Placental pericyte (primary cell): ENCODE measurements around the gene COL9A3. TPM values are rescaled to one million over a fixed set of nuclear protein-coding genes. Genes with fewer than 3 reads are reported as not detected.

Source experiments
- small RNA-seq: library from RNA; depleted of rRNA; stranded (forward); fragments of <200 nt; gene quantifications from one replicate; pipeline ENCODE3, GENCODE V24; 2012; ENCODE audit warnings: low replicate concordance
- total RNA-seq: library from RNA; depleted of rRNA; stranded (reverse); fragments of >200 nt; gene quantifications from 2 replicates; pipeline ENCODE4 v1.2.3, GENCODE V29; 2012

COL9A3 gene
- 0.43 TPM in 1 of 2 replicates, not detected in the other for total RNA-seq

GRCh38 chr20:62816884-62817873 lies at the start of gene COL9A3:
Gene COL9A3 (plus strand): TSS chr20:62817050. CDS start chr20:62817065, 15 bp downstream.

GRCh38 chr20:62804627-62805154 lies 12.2 kb upstream of the COL9A3 start, which contains the start of gene OGFR:
Gene OGFR (plus strand): TSS chr20:62804835. CDS start chr20:62804860, 25 bp downstream.

GRCh38 chr20:62861726-62862336 lies 45.0 kb downstream of the COL9A3 start, which contains the start of gene TCFL5:
Gene TCFL5 (minus strand): TSS chr20:62861822. CDS start chr20:62861670, 152 bp downstream.

Small RNA genes lying within 50 kb of the gene (small RNA-seq; reads per million reads assigned to genes)
- gene DPH3P1, result not detected

Other genes with a start within 250 kb of the COL9A3 start
- gene SLCO4A1, start 174.5 kb upstream of the COL9A3 start, total RNA-seq, result 0.44 and 6.6 TPM in 2 replicates
- 0.22 and 29.8 TPM in 2 replicates for gene NTSR1, start 108.2 kb upstream of the COL9A3 start, total RNA-seq
- gene MRGBP, start 20.6 kb upstream of the COL9A3 start, total RNA-seq, result 16.4 and 34.2 TPM in 2 replicates
- 55.6 and 66.1 TPM in 2 replicates for gene OGFR, start 12.2 kb upstream of the COL9A3 start, total RNA-seq
- gene TCFL5, start 44.8 kb downstream of the COL9A3 start, total RNA-seq, result 8.3 and 17.5 TPM in 2 replicates
- 42.7 and 53.8 TPM in 2 replicates for gene DIDO1, start 109.5 kb downstream of the COL9A3 start, total RNA-seq
- 24.7 and 29.6 TPM in 2 replicates for gene GID8, start 121.1 kb downstream of the COL9A3 start, total RNA-seq
- gene SLC17A9, start 135.7 kb downstream of the COL9A3 start, total RNA-seq, result 24.1 and 40.4 TPM in 2 replicates
- not detected in 2 replicates for gene BHLHE23, start 189.9 kb downstream of the COL9A3 start, total RNA-seq